Measurements from ENCODE around the gene LRP8. TPM values are rescaled to one million over a fixed set of nuclear protein-coding genes. Genes with fewer than 3 reads are reported as not detected.

Gene LRP8
- total RNA-seq, 1 experiment from 2014 or later, result 262 TPM

DNA sequence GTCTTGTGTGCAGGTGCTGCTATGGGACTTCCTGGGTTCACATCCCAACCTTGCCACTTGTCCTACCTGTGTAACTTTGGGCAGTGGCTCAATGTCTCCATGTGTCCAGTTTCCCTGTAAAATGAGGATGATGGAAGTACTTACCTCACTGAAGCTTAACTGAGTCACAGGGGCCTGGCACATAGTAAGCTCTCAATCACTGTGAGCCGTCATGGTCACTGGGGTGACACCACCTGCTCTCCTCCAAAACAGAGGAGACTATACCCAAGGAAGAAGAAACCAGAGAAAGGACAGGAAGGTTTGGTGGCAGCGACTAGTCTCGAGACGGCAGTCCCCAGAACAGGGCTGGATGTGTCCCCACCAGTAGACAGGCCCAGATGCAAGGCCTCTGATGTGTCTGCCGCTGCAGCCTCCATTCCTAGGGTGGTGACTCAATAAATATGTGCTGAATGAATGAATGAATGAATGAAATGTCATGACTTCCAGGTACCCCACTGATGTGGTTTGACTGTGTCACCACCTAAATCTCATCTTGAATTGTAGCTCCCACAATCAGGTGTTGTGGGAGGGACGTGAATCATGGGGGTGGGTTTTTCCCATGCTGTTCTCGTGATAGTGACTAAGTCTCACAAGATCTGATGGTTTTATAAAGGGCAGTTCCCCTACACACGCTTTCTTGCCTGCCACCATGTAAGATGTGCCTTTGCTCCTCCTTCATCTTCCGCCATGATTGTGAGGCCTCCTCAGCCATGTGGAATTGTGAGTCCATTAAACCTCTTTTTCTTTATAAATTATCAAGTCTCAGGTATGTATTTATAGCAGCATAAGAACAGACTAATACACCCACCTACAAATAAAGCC is 13.0 kb upstream of the LRP8 start:
- no peak for DNase-seq (ENCODE audit: low spot score)

DNA sequence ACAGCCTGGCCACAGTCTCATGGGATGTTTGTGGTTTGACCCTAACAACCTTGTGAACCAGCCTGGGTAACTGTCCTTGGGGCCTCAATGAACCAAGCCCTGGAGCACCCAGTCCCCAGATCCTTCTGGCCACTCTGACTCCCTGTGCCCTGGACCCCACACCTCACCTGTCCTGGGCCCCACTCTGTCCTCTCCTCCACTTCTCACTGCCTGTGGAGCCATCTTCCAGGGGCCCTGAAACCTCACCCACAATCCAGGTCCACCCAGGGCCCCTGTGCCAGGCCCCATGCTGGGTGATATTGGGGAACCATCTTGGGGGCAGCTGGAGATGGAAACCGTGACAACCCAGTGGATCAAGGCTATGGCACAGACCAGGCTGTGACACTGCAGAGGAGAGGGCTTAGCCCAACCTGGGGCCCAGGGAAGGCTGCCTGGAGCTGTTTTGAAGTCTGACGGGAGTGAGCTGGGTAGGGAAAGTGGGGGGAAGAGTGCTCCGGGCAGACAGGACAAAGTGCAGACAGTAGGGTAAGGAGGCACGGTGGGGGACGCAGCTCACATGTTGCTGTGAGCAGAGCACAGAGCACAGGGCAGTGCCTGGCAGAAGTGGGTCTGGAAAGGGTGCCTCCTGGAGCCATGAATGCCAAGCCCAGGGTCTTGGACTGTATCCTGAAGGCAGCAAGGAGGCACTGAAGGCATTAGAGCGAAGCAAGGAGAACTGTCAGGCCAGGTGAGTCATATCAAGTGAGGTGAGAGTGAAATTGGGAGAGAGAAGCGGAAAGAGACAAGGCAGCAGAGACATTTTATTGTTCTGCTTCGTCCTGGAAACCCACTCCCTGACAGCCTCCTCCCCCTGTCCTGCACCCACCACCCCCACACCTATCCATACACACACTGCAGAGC is 12.1 kb upstream of the LRP8 start:
- no peak for DNase-seq (ENCODE audit: low spot score)

DNA sequence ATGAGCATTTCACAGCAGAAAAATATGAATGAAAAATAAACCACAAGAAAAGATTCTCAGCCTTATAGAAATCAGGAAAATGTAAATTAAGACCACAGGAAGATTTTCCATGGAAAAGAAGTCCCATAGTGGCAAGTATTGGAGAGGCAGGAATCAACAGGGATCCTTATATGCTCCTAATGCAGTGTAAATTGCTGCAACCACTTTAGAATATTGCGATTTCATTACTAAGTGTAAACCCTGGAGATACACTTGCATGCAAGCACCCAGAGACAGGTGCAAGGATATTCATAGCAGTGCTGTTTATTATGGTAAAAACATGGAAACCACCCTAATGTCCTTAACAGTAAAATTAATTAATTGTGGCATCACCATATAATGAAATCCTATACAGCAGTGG is 10.6 kb upstream of the LRP8 start:
- DNase-seq (ENCODE audit: low spot score), result no peak

DNA sequence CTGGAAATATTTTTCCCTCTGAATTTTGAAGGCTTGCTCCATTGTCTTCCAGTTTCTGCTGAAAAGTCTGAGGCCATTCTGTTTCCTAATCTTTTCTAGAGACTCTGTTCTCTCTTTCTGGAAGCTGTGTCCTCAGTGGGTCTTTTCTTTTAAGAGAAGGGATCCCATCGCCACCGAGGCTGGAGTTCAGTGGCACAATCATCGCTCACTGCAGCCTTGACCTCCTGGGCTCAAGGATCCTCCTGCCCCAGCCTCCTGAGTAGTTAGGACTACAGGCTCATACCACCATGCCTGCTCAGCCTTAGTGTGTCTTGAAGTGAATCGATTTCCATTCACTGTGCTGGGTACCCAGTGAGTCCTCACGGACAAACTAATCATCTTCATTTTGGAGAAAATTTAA is 9.6 kb upstream of the LRP8 start:
- DNase-seq (ENCODE audit: low spot score), result no peak

DNA sequence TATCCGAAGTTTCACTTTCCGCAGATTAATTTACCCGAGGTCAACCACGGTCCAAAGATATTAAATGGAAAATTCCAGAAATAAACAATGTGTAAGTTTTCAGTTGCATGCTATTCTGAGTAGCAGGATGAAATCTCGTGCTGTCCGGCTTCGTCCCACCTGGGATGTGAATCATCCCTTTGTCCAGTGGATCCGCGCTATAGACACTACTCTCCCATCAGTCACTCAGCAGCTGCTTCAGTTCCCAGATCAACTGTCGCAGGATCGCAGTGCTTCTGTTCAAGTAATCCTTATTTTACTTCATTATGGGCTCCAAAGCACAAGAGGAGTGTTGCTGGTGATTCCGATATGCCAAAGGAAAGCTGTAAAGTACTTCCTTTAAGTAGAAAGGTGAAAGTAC is 8.3 kb upstream of the LRP8 start:
- DNase-seq (ENCODE audit: low spot score), result no peak

DNA sequence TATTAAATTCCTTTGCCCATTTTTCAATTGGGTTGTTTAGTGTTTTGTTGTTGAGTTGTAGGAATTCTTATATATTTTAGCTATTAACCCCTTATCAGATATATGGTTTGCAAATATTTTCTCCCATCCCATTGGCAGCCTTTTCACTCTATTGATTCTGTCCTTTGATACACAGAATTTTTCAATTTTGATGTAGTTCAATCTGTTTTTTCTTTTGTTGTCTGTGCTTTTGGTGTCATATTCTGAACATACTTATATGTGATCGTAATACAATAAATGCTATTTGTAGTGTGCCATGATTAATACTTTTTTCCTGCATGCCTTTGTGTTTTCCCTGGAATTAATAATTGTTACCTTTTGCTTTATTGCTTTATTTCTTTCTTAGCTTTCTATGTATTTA is 7.8 kb upstream of the LRP8 start:
- no peak for DNase-seq (ENCODE audit: low spot score)

DNA sequence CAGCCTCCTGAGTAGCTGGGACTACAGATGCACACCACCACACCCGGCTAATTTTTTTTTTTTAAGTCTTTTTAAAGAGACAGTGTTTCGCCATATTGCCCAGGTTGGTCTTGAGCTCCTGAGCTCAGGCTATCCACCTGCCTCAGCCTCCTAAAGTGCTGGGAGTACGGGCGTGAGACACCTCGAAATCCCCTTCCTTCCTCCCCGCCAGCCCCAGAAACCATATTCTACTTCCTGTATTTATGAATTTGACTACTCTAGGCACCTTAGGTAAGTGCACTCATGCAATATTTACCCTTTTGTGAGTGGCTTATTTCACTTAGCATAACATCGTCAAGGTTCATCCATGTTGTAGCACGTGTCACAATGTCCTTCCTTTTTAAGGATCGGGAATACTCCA is 6.9 kb upstream of the LRP8 start:
- no peak for DNase-seq (ENCODE audit: low spot score)

DNA sequence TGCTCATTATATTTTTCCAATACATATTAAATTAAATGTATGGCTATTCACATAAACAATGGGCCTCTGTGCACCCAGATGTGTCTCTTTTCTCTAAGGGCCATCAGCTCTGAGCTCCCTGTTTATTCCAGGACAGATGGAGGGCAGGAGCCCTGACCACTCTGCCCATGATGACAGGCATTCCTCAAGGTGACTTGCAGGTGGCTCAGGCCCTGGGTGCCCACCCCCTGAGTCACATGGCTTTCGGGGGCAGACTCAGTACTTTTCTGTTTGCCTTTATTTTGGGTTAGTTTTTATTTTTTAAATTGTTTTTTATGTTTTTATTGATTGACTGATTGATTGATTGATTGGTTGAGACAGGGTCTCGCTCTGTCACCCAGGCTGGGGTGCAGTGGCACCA is 6.4 kb upstream of the LRP8 start:
- no peak for DNase-seq (ENCODE audit: low spot score)

DNA sequence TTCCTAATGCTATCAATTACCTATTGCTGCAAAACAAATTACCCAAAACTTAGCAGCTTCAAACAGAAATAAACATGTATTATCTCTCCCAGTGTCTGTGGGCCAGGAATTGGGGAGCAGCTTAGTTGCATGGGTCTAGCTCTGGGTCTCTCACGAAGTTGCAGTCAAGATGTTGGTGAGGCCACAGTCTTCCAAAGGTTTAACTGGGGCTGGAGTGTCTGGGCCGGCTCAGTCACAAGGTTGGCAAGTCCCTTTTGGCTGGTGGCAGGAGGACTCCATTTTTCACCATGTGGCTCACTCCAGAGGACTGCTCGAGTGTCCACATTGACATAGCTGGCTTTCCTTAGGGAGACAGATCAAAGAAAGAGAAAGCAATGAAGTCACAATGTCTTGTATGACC is 5.0 kb upstream of the LRP8 start:
- DNase-seq (ENCODE audit: low spot score), result no peak

DNA sequence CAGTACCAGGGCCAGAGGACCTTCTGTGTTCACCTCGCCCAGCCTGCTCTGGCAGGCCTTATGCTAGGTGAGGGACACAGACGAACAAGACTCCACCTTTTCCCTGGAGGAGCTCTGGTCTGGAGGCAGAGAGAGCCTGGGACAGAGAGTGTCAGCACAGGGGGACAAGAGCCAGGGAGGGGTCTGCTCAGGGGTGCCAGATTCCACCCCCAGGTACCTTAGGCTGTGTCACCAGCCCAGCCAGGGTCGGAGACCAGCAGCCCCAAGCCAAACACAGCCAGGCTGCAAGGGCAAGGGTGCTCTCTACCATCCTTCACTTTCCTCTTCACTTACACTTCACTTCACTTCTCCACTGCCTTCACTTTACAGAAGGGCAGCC is 4.3 kb upstream of the LRP8 start:
- no peak for DNase-seq (ENCODE audit: low spot score)

DNA sequence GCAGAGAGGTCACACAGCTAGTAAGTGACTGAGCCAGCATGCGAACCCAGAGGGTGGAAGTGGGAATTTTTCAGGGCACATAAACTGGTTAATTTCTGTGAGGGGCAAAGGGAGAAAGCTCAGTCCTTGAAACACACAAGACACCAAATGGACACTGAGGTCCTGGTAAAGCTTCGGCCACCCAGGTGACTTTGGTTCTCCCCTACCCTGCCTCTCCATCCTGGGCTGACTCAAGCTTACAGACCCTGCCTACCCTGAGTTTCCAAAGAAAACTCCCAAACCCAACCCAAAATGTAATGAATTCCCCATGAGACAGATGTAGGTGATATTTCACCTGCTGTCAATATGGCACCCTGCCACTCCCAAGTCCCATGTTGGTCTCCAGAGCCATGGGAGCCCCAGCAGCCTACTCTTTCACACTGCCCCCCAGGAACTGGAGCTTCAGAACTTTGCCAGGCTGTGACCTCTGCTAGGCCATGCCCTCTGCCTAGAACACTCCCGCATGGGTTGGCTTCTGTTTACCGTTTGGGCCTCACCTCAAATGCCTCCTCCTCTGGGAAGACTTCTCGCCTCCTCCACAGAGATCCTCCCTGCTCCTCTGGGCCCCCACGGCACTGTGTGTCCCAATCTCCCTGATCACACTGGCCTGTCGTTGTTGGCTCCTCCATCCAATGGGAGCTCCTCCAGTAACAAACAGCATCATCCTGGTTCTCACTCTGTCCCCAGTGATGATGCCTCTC is 3.7 kb upstream of the LRP8 start:
- DNase-seq (ENCODE audit: low spot score), result no peak

DNA sequence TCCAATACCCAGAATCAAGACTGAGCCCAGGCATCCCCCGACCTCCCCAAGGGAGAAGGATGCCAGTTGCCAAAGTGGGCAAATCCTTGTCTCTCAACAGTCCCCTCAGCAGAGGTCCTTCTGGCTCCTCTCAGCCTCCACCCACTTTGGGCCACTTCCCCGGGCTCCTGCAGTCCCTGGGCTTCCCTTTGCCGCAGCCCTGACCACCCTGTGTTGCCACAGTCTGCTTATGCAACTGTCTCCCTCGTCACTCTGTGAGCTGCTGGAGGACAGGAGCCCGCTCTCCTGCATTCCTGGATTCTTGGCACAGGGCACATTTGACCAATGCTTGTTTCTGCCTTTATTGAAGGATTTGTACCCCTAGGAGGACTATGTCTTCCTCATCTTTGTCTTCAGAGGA is 2.9 kb upstream of the LRP8 start:
- no peak for DNase-seq (ENCODE audit: low spot score)

DNA sequence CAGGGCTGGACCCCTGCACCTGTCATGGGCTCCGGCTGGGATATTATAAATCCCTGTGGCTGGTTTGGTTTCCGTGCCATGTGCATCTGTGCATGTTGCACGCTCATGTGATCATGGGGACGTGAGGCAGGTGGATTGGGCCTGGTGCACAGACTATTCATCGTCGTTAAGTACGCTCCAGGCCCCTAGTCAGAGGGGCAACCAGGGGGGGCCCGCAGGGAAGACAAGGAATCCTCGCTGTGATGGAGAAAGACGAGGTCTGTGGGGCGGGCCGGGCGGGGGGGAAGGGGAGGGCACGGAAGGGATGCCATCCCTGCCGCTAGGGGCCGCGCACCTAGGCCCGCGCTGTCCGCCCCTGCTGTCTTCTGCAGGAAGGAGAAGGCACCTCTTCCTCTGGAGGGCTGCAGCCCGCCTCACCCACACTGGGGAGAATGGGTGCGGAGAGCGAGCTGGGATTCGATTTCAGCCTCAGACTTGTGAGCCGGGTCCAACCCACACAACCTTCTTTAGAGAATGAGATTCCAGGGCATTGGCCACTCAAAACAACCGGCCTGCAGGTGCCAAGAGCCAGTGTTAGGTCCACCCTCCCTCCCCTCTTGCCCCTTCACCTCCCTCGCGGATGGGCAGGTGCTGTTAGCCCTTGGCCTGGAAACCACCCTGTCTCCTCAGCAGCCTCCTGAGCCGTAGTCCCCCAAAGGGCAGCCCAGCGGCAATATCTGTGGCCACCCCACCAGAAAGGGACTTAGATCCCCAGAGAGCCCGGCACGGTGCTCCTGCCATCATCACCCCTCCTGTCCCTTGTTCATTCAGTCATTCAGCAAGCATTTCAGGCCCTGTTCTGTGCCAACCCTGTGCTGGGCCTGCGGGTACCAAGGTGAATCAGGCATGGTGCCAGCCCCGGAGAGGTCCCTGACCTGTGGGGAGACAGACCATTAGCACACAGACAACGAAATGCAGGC is 950 bp upstream of the LRP8 start:
- DNase-seq (ENCODE audit: low spot score), result peak; percentile 45

DNA sequence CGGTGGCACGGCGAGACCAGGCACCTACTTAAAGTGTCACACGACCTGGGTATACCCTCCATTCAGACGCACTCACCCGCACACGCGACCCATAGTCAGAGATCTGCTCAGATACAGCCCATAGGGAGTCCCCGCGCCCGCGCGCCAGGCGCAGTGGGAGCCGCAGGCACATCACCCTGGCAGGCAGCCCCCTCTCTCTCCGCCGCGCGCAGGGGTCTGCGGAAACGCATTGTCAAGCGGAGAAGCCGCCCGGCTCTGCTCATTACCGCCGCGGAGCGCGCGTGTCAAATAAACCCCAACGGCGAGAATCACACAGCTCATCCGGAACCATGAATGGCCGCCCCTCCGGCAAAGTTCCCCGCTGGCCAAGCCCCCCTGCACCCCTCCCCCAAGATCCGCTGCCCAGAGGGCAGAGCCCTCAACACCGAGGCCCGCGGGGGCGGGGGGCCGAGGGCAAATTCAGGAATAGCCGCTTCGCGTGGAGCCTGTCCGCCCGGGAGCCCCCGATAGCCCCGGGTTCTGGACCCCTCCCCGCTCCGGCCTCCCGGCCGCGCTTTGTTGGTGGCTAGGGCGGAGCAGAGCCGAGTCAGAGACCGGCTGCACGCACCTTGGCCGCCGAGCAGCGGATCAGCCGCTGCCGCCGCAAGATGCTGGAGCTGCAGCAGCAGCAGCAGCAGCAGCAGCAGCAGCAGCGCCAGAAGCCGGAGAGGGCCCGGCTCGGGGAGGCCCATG is 522 bp downstream of the LRP8 start:
- peak; percentile 42 for DNase-seq (ENCODE audit: low spot score)

DNA sequence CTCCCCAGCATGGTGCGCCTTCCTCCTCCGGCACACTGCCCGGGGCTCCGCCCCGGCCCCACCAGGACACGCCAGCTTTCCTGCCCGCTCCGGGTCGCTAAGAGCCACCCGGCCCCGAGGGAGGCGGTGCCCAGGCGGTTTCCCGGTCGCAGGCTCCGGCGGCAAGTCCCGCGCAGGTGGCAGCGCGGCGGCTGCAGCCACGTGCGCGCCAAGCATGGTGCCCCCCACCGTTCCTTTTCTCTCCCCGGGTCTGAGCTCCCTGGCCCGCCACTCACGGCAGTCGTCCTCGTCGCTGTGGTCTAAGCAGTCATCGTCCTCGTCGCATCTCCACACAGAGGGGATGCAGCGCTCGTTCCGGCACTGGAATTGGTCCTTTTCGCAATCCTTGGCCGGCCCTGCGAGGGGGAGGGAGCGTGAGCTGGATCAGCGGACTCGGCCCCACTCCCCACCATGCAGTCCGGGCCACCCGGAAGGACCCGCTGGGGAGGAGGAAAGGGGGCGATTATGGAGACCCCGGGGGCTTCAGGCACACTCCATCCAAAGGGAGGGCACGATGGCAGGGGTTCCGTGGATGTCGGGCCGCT is 1.2 kb downstream of the LRP8 start:
- peak; percentile 53 for DNase-seq (ENCODE audit: low spot score)

DNA sequence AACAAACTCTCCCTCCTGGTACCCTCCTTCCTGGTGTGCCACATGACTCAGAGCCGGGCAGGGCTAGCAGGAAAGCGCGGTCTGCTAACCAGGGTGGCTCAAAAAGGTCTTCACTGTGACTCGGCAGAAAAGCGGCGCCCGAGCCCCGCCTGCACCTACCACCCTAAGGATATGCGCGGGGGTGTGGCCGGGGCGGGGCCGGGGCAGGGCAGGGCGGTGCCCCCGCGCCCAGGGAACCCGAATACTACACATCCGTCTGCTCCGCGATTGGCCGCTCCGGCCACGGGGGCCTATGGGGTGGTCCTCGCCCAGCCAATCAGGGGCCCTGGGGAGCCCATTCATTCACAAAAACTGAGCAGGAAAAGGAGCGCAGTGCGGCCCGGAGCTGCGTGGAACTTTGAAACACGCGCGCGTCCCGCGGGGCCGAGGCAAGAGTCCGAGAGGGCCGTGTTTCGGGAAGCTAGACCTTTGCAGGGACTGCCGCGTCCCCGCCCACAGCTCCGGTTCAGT is 1.7 kb downstream of the LRP8 start:
- peak; percentile 94 for DNase-seq (ENCODE audit: low spot score)

DNA sequence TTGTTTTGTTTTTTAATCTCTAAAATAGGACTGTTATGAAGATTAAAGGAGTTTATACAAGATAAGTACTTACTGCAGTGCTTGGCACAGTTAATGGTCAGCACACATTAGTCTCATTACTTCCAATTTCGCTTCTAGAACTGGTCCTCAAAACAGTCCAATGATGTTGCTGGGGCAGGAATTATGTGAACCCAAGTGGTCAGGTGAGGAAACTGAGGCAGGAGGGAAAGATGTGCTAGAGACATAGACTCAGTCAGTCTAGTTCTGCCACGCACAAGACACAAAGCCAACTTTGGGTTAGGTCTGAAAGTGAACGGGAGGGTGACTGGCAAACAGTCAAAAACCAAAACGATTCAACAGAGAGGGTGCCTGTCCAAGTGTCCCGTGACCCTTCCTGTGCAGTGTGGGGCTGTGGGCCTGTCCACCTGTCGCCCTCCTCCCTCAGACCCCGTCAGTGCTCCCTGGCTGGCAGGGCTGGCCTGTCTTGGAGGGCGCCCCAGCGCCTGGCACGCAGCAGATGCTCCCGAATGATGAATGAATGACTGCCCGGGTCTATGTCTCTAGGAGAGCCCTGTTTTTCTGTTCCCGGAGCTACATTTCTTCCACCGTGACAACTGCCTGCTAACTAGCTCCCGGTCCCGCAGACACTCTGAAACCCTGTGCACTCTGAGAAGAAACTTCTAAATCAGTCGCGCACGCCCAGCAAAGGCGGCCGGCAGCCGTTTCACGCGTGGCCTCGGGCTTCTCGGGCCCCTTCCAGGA is 2.4 kb downstream of the LRP8 start:
- no peak for DNase-seq (ENCODE audit: low spot score)

DNA sequence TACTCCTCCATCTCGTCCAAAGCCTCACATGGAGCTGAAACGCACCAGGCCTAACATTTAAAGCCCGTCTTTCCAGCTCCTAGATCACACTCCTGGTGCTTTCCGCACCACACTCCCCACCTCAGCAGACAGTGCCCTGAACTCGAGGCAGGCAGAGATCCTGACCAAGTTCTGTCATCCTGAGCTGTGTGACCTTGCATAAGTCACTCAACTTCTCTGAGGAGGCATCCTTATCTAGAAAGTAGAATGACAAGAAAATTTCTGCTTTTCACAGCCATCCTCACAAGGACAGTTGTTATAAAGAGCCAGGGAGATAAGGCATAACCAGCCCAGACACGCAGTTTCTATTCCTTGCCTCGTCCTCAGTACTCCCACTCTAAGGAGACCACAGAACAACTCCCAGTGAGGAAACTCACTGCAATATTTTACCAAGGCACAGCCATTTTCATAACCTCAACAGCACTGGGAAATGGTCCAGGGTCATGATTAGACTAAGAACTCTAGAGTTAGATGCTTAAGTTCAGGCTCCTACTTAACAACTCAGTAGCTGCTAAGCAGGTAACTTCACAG is 3.1 kb downstream of the LRP8 start:
- no peak for DNase-seq (ENCODE audit: low spot score)

DNA sequence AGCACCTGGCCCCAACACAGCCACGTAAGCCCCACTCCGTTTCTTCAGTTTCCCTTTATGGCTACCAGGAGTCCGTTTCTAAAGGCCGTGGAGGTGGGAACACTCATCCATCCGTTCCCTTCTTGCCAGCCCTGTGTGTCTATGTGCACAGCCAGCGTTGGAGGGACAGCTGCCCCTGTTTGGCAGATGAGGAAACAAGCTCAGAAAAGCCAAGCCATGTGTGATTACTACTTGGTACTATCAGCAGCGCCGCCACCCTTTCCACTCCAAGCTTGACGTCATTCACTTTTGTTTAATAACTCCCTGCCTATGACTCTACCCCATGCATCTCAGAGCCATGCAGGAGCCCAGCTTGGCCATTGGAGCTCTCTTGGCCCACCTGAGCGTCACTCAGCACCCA is 3.5 kb downstream of the LRP8 start:
- no peak for DNase-seq (ENCODE audit: low spot score)

All from HT-29 (cell line).